ENCODE measurements around the gene DNAI1.
"Not testable (repeated sequence)": the region's sequence is repeated elsewhere in the genome, so short reads cannot be mapped to it uniquely, and the experiment has no call there.

Gene DNAI1

DNA sequence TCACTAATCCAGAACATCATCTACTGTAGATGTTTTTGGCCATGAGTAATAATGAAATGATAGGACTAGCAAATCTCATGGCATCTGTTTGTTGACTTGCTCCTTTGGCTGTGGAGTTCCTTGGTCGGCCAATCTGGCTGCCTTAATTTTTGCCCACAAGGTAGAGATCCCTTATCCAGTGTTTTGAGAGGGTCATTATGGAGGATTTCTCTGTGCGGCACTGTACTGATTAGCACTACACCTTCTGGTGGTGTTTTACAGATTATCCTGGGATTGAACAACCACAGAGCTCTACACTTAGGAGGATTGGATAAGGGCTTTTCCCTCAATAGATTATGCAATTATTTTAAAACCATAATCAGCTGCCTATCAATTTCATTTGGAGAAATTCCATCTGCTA is 67.4 kb downstream of the DNAI1 start:
- TF ChIP-seq CTCF (IDR thresholded peaks at IDR 0.05; ENCODE audit: low read depth, low read length, missing control alignments) = no peak
- DNase-seq (ENCODE audit: low read depth) = no peak
- H3K4me3 ChIP-seq (ENCODE audit: low read depth, low read length) = no peak overlapping the region

- not testable (repeated sequence) for DNase-seq (ENCODE audit: low read depth); H3K4me3 ChIP-seq (ENCODE audit: low read depth, low read length)
These were observed 73.4 kb downstream of the DNAI1 start for GRCh38 chr9:34532041-34532440.

- H3K4me3 ChIP-seq (ENCODE audit: low read depth, low read length) = no peak overlapping the region
- no peak for DNase-seq (ENCODE audit: low read depth)
- TF ChIP-seq CTCF (IDR thresholded peaks at IDR 0.05; ENCODE audit: low read depth, low read length, missing control alignments) = no peak
These were observed 78.1 kb downstream of the DNAI1 start for GRCh38 chr9:34536685-34537084.

GRCh38 chr9:34540827-34541226 is 82.2 kb downstream of the DNAI1 start:
- TF ChIP-seq CTCF (IDR thresholded peaks at IDR 0.05; ENCODE audit: low read depth, low read length, missing control alignments) = no peak
- no peak for DNase-seq (ENCODE audit: low read depth)
- H3K4me3 ChIP-seq (ENCODE audit: low read depth, low read length) = no peak overlapping the region

- TF ChIP-seq CTCF (IDR thresholded peaks at IDR 0.05; ENCODE audit: low read depth, low read length, missing control alignments) = no peak
- no peak for DNase-seq (ENCODE audit: low read depth)
- H3K4me3 ChIP-seq (ENCODE audit: low read depth, low read length) = no peak overlapping the region
These were observed 82.9 kb downstream of the DNAI1 start for GRCh38 chr9:34541540-34541939.

DNA sequence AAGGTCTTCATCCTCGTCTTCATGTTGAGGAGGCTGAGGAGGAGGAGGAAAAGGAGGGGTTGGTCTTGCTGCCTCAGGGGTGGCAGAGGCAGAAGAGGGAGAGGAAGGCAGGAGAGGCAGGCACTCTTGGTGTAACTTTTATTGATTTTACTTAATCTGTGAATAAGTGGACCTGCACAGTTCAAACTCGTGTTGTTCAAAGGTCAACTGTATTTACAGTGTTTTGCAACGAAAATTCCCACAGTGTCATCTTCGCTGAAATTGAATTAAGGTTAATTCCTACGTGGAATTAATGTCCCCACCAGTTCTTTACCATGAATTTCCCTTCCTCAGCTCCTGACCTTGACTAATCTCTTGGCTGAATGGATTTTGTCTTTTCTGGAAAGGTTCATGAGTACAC is 85.4 kb downstream of the DNAI1 start:
- no peak overlapping the region for H3K4me3 ChIP-seq (ENCODE audit: low read depth, low read length)
- no peak for DNase-seq (ENCODE audit: low read depth)
- TF ChIP-seq CTCF (IDR thresholded peaks at IDR 0.05; ENCODE audit: low read depth, low read length, missing control alignments) = no peak

GRCh38 chr9:34545497-34545896 is 86.9 kb downstream of the DNAI1 start:
- DNase-seq (ENCODE audit: low read depth) = no peak
- TF ChIP-seq CTCF (IDR thresholded peaks at IDR 0.05; ENCODE audit: low read depth, low read length, missing control alignments) = no peak
- no peak overlapping the region for H3K4me3 ChIP-seq (ENCODE audit: low read depth, low read length)
